Gastrocnemius medialis (tissue), 4 donors: ENCODE data around the gene TLK2.

Source experiments
- POLR2A ChIP-seq, 2 donors: fragments of 450-650 bp; IDR thresholded peaks; one replicate each; pipeline ENCODE4 v1.6.1; 2017; ENCODE audit warnings: antibody characterized with exemption in 2 of 2, mild to moderate bottlenecking in 2 of 2, moderate library complexity in 2 of 2
- TF ChIP-seq, protein P1 (sequence below), 5 experiments: fragments of 450-650 bp in 3 of 5; fragments of 200-600 bp in 2 of 5; sonication (generic) in 2 of 5; IDR thresholded peaks in 4 of 5; conservative IDR thresholded peaks in 1 of 5; 1 replicate in 4 of 5; 2 replicates in 1 of 5; pipeline ENCODE4 v1.5.1; 2016 to 2019; ENCODE audit warnings: antibody characterized with exemption in 5 of 5, mild to moderate bottlenecking in 3 of 5, moderate library complexity in 3 of 5

DNA sequence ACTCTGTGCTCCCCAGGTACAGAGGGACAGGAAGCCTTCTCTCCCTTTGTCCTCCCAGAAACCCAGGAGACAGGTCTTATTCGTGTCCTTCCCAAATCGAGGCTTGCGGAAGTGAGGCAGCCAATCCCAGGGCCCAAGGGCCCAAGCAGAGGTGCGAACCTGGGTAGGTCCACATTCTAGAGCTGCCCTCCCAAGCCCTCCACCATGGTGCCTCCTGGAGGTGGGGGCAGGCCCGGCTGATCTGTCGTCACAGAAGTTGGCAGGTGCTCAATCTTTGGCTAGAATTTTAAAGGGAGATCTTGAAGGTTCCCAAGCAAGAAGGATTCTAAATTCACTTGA is 170.3 kb downstream of the TLK2 start:
- TF ChIP-seq POLR2A (IDR thresholded peaks at IDR 0.05), result no peak
- TF ChIP-seq, protein P1, sequence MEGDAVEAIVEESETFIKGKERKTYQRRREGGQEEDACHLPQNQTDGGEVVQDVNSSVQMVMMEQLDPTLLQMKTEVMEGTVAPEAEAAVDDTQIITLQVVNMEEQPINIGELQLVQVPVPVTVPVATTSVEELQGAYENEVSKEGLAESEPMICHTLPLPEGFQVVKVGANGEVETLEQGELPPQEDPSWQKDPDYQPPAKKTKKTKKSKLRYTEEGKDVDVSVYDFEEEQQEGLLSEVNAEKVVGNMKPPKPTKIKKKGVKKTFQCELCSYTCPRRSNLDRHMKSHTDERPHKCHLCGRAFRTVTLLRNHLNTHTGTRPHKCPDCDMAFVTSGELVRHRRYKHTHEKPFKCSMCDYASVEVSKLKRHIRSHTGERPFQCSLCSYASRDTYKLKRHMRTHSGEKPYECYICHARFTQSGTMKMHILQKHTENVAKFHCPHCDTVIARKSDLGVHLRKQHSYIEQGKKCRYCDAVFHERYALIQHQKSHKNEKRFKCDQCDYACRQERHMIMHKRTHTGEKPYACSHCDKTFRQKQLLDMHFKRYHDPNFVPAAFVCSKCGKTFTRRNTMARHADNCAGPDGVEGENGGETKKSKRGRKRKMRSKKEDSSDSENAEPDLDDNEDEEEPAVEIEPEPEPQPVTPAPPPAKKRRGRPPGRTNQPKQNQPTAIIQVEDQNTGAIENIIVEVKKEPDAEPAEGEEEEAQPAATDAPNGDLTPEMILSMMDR (IDR thresholded peaks at IDR 0.05 in 4 of 5, conservative IDR thresholded peaks at IDR 0.05 in 1 of 5), result no peak
